ENCODE measurements around the gene ADAMTS6.

ADAMTS6 gene

GRCh38 chr5:65157906-65158603 lies 323.7 kb downstream of the ADAMTS6 start:
- TF ChIP-seq, protein P1, sequence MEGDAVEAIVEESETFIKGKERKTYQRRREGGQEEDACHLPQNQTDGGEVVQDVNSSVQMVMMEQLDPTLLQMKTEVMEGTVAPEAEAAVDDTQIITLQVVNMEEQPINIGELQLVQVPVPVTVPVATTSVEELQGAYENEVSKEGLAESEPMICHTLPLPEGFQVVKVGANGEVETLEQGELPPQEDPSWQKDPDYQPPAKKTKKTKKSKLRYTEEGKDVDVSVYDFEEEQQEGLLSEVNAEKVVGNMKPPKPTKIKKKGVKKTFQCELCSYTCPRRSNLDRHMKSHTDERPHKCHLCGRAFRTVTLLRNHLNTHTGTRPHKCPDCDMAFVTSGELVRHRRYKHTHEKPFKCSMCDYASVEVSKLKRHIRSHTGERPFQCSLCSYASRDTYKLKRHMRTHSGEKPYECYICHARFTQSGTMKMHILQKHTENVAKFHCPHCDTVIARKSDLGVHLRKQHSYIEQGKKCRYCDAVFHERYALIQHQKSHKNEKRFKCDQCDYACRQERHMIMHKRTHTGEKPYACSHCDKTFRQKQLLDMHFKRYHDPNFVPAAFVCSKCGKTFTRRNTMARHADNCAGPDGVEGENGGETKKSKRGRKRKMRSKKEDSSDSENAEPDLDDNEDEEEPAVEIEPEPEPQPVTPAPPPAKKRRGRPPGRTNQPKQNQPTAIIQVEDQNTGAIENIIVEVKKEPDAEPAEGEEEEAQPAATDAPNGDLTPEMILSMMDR (IDR thresholded peaks at IDR 0.05; ENCODE audit: low read depth, low read length, missing control alignments): no peak
- DNase-seq: no peak
- Histone ChIP-seq H3K27me3 (replicated peaks) (no peaks in the 10 kb centered on the region), H3K4me3 (ENCODE audit: low read depth, low read length) (no peak overlapping the region), H3K36me3 (replicated peaks) (no peaks in the 10 kb centered on the region), H3K27ac (no peak overlapping the region)
- in situ Hi-C loops (cut with HindIII; ENCODE audit: low pct_ligation_motif_present, low sequenced_read_pairs): no loop called here

DNA sequence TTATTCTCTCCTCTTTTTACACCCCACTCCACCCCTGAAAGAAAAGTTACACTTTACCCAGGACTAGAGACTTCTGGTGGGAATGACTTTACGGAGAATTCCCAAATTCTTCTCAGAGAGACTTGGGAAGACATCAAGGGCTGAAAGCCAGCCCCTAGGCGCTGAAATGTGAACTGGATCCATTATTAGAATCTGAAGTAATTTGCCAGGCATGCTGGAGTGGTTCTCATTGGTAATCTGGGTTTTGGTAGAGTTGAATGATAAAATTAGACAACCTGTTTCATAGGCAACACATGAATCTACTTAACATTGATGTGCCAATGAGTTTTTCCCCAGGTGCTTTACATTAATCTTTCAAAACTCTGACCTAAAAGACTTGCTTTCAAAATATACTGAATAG lies 324.8 kb downstream of the ADAMTS6 start:
- H3K27ac ChIP-seq: no peak overlapping the region
- no peaks in the 10 kb centered on the region for H3K27me3 ChIP-seq (replicated peaks)
- DNase-seq: no peak
- H3K36me3 ChIP-seq (replicated peaks): no peaks in the 10 kb centered on the region
- in situ Hi-C loops (cut with HindIII; ENCODE audit: low pct_ligation_motif_present, low sequenced_read_pairs): no loop called here
- no peak overlapping the region for H3K4me3 ChIP-seq (ENCODE audit: low read depth, low read length)
- TF ChIP-seq, protein P1 (IDR thresholded peaks at IDR 0.05; ENCODE audit: low read depth, low read length, missing control alignments): no peak

- H3K27me3 ChIP-seq (replicated peaks): no peaks in the 10 kb centered on the region
- TF ChIP-seq, protein P1 (IDR thresholded peaks at IDR 0.05; ENCODE audit: low read depth, low read length, missing control alignments): no peak
- no peak overlapping the region for H3K27ac ChIP-seq
- in situ Hi-C loops (cut with HindIII; ENCODE audit: low pct_ligation_motif_present, low sequenced_read_pairs): no loop called here
- no peak for DNase-seq
- H3K4me3 ChIP-seq (ENCODE audit: low read depth, low read length): no peak overlapping the region
- H3K36me3 ChIP-seq (replicated peaks): peaks cover 20% of the 10 kb centered on the region
Measured at GRCh38 chr5:65152131-65152530, 329.6 kb downstream of the ADAMTS6 start.

DNA sequence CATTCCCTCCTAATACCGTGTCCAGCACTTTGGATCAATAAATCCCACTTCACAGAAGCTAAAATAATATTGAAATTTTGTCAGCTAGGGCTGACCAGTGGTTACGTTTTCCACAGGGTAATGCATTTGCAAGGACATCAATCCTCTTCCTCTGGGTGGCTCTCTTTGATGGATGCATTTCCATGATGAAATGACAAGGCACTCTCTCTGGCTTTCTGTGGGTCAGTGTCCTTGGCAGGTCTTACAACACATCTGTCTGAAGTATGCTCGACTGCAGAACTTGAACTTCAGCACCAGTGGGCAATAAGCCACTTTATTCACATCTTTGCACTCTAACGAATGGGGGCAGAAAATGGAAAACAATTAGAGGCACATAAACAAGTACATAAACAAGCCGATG lies 330.1 kb downstream of the ADAMTS6 start:
- in situ Hi-C loops (cut with HindIII; ENCODE audit: low pct_ligation_motif_present, low sequenced_read_pairs): no loop called here
- H3K27ac ChIP-seq: no peak overlapping the region
- TF ChIP-seq, protein P1 (IDR thresholded peaks at IDR 0.05; ENCODE audit: low read depth, low read length, missing control alignments): no peak
- no peak overlapping the region for H3K4me3 ChIP-seq (ENCODE audit: low read depth, low read length)
- no peak for DNase-seq
- H3K36me3 ChIP-seq (replicated peaks): peaks cover 20% of the 10 kb centered on the region
- no peaks in the 10 kb centered on the region for H3K27me3 ChIP-seq (replicated peaks)

GRCh38 chr5:65150599-65151304 lies 331.0 kb downstream of the ADAMTS6 start:
- Histone ChIP-seq H3K27ac (no peak overlapping the region), H3K27me3 (replicated peaks) (no peaks in the 10 kb centered on the region), H3K36me3 (replicated peaks) (peaks cover 20% of the 10 kb centered on the region), H3K4me3 (ENCODE audit: low read depth, low read length) (no peak overlapping the region)
- TF ChIP-seq, protein P1 (IDR thresholded peaks at IDR 0.05; ENCODE audit: low read depth, low read length, missing control alignments): no peak
- in situ Hi-C loops (cut with HindIII; ENCODE audit: low pct_ligation_motif_present, low sequenced_read_pairs): no loop called here
- no peak for DNase-seq

Measured in brain microvascular endothelial cell (primary cell).